NCI-H187 (cell line): ENCODE results near the gene IMMT.
"Not testable (repeated sequence)": the region's sequence is repeated elsewhere in the genome, so short reads cannot be mapped to it uniquely, and the experiment has no call there.

ENCODE experiments used
- DNase-seq, 2 experiments: peaks; one replicate each; lab custom pipeline; 2025; lab: John Stamatoyannopoulos, UW

Gene IMMT

DNA sequence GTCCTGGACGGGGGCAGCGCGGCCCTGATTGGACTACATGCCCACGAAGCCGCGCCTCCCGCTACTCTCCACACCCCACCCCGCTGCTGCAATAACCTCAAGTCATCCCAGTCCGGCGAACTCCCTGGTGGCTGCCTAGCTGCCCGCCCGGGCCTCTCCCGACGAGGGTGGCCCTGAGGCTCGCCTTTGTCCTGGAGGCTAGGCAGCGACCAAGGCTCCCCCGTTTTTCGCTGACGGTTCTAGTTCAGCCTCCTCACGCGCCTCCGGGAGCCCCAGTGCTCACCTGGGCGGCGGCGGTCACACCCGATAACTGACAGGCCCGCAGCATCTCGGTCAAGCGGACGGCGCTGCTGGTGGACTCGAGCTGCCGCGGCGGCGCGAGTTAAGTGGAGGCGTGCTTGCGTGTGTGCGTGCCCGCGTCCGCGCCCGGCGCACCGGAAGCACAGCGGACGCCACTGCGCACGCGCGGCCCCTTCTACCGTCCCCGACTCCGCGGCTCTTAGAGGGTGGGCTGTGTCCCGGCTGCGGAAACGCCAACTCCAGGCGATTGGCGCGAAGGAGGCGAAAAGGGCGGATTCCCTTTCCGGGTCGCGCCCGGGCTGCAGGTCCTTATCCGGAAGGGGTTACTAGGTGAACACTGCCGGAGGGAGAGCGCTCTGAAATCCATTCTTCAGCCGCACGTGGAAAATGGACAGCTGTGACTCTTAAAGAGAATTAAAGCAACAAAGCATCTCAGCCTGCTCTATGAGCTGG, at the start of gene IMMT:
IMMT (minus strand) TSS at position 408 of the 753 bp plus-strand sequence; CDS start at position 328, 80 bp downstream.
- peak; percentile 52 to 94 for DNase-seq

GRCh38 chr2:86244781-86245180, 49.5 kb upstream of the IMMT start:
- DNase-seq: not testable (repeated sequence)

GRCh38 chr2:86243950-86244733, 48.9 kb upstream of the IMMT start:
- DNase-seq: no peak

GRCh38 chr2:86243272-86243671, 48.0 kb upstream of the IMMT start:
- no peak for DNase-seq

DNA sequence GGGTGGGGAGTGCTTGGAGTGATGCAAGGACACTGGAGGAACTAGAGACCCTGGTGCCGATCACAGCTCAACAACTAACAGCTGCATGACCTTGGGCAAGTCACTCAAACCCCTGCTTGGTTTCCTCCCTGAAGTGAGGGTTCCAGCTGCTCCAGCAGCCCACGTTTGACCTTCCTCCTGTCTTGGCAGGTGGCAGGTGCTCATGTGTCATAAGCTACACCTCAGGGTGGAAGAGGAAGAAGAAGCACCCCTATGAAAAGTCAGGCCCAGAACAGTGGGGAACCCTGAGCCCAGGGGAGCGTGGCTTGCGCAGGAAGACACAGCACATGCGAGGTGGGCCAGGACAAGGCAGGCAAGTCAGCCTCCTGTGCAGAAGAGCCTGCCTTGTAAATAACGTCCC, 46.3 kb upstream of the IMMT start:
- no peak for DNase-seq

DNA sequence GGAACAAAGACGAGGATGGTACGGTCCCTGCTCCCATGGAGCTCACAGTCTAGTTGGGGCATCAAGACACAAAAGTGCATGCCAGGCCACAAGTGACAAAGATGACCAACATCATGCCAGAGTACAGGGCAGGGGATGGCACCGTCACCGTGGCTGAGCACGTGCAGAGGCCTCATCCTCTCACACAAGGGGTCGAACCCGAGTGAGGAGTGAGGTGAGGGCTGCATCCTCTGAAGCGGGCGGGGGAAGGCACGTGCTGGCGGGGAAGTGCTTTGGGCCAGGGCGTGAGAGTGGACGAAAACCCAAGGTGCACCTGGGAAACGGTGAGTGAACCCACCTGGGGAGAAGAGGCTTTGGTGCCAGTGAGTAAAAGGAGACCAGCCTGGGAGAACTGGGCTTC, 45.0 kb upstream of the IMMT start:
- DNase-seq: no peak

GRCh38 chr2:86239745-86240144, 44.5 kb upstream of the IMMT start:
- DNase-seq: no peak

- no peak for DNase-seq
Measured at GRCh38 chr2:86239326-86239725, 44.1 kb upstream of the IMMT start.

- DNase-seq: no peak
Measured at GRCh38 chr2:86238354-86238753, 43.1 kb upstream of the IMMT start.

- DNase-seq: no peak
Measured at GRCh38 chr2:86237172-86237571, 41.9 kb upstream of the IMMT start.

DNA sequence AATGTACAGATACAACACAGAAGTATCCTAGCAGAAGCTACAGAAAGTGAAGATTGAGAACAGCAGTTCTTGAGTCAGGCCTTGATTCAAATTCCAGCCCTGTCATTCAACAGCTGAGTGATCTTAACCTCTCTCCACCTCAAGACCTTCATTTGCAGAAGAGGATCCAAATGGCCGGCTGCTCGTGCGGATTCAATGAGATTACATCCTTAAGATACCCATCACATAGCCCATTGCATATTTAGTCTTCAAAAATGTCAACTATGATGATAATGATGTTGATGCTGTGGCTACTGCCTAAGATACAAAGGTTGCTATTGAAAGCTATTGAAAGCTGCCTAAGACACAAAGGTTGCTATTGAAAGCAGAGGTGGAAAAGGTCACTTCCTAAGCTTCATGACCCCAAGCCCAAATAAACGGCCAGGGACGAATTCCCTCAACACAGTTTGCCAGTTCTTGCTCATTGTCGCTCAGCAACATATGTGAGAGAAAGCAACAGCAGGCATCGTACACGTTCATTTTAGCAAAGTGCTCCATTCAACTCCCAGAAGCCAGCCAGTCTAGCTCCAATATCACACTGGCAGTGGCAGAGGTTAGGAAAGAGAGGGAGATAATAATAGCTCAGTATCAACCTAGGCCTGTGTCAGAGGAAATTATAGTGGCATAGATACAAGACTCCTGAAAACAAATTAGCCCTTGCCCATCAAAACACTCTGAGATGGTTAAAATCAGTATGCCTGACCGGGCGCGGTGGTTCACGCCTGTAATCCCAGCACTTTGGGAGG, 40.1 kb upstream of the IMMT start:
- no peak for DNase-seq

DNA sequence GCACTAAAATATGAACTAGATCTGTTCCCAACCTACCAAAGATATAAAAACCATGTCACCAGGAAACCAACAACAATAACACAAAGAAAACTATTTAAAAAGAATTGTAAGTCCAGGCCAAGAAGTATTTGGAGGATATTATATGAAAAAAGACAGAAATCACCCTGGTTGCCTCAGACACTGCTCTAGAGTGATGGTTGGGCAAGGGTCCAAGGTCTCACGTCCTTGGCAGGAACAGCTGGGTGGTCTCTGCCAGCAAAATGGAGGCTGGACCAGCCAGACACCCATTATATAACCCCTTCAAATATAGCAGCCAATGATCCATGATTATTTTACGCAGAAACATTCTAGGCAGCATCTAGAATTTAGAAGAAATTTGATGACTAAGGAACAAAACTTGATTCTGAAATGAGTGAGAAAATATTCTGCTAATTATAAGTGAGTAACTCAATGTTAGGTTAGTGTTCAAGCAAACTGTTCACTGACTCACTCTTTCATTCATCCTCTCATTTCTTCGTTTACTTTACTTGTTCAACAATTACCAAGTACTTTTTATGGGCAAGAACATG, 39.4 kb upstream of the IMMT start:
- no peak for DNase-seq

GRCh38 chr2:86233436-86233835, 38.2 kb upstream of the IMMT start:
- no peak for DNase-seq

- no peak for DNase-seq
Measured at GRCh38 chr2:86232910-86233309, 37.6 kb upstream of the IMMT start.

- DNase-seq: no peak
Measured at GRCh38 chr2:86232373-86232784, 37.1 kb upstream of the IMMT start.

DNA sequence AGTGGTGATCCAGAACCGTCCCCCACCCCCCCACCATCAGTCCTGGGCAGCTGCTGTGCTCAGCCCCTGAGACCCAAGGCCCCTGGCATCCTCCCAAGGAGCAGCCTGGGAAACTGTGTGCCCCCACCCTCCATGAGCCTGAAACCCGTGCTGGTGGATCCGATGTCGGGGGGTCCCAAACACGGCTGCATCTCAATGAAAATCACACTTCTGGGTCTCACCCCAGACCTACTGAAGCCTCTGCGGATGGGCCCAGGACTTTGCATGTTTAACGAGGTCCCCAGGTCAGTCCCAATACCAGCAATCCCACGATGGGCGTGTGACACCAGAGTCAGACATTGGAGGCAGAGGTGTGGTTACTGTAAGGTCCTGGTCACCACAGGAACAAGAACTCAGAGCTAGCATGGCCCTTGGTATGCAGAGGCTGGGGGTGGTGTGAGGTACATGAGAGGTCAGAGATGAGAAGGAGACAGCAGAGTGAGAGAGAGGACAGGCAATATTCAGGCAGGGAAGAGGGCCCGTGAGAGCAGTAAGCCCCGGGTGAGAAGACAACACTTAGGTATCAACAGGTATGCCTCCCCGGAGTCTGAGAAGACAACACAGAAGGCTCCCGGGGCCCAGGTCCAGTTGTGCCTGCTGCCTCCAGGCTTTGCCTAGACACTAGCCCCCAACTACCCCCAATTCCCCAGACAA, 36.6 kb upstream of the IMMT start:
- no peak for DNase-seq

GRCh38 chr2:86230961-86231360, 35.7 kb upstream of the IMMT start:
- no peak for DNase-seq

DNA sequence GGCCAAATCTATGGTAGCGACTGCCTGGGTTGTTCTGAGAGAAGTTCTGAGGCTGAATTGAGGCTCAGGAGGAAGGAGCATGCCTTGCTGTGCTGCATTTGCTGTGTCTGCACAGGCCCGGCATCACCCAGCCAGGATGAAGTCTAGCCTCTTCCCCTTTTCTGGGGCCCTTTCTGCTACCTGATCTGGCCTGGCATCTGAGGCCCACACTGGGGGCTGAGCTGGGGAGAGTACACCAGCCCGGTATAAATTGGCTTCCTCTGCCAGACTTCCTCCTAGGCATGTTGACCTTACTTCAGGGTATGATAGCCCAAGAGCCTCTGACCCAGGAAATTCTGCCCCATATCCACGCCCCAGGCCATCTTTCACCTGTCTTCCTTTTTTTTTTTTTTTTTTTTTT, 34.0 kb upstream of the IMMT start:
- DNase-seq: no peak

DNA sequence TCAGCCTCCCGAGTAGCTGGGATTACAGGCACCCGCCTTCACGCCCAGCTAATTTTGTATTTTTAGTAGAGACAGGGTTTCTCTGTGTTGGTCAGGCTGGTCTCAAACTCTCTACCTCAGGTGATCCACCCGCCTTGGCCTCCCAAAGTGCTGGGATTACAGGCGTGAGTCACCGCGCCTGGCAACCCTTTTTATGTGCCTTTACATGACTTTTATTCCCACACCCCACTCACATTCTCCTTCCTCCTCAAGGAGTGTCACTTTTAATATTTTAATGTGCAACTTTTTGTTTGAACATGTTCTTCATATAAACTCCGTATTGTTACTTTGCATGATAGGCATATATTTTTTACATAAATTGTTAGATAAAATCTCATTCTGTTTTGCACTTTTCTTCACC, 33.3 kb upstream of the IMMT start:
- not testable (repeated sequence) for DNase-seq

DNA sequence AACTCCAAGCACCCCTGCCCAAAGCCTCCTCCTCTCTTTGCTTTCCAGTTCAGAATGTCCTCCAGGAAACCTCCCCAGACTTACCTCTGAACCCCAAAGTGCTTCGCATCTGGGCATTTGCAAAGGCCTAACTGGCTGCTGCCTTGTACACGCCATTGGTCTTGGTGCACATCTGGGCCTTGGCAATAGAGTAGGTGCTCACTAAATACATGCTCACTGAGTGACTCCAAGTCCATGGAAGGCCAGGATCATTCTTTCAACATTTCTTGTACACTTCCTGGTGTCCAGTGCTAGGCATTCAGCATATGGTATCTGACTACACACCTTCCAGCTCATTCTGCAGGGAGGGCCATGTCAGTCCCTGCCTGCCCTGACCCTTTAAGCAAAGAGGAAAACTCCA, 32.4 kb upstream of the IMMT start:
- no peak for DNase-seq

DNA sequence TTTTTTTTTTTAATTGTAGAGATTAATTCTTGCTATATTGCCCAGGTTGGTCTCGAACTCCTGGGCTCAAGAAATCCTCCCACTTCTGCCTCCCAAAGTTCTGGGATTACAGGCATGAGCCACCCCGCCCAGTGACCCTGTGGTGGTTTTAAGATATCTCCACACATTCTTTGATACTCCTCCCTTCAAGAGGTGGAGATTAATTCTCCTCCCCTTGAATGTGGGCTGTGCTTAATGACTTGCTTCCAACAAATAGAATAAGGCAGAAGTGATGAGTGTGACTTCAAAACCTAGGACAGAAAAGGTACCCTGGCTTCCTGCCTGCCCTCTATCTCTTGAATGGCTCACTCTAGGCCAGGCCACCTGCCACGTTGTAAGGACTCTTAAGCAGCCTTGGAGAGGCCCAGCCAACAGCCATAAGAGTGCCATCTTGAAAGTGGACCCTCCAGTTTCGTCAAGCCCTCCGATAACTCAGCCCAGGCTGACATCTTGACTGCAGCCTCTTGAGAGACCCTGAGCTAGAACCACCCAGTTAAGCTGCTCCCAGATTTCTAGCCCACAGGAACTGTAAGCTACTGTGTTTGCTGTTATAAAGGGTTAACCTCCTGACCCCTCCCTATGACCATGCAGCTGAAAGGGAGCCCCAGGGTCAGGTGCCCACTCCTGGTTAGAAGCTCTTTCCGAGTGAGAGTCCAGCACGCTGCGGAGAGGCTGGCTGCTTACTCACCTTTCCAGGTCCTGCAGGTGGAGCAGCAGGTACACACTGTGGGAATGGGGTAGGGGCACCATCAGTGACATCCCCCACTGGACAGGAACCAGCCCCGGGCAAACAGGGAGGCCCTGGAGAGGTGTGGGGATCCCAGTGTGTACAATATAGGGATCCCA, 31.6 kb upstream of the IMMT start:
- no peak for DNase-seq
